GM19193 (cell line): ENCODE data around the gene SVIP.

Source experiments
- POLR2A ChIP-seq: IDR thresholded peaks from 4 replicates; pipeline ENCODE4 v1.6.1; 2011; ENCODE audit not compliant: insufficient read depth, insufficient read length; ENCODE audit errors: extremely low read depth

The SVIP gene

DNA sequence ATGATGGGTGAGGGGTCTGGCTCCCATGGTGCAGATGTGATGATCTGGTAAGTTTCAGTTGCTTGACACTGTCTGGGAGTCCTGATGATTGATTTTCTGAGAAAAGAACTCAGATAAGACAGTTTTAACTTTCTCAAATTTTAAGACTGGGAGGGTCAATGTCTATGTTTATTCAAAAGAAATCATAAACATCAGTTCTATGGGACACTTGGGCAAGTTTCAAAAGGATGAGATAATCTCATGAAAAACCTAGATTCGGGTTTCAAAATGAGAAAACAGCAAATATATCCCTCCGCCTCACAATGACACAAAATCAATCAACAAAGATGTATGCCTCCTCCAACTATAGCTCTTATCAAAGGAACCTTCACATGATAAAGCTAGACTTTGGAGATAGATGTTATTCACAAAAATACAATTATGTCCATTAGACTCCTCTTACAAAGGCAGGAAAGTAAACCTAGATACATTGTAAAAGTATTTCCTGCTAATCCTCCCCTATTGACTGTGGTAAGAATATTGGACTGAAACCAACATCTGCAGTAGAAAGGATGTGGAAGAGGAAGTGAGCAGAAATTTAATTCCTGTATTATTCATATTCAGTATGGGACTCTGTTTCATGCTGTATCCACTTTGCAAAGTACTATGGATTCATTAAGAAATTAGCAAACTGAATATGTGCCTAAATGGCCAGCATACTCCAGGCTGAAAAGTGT, 21.6 kb downstream of the SVIP start:
- TF ChIP-seq POLR2A: no peak

DNA sequence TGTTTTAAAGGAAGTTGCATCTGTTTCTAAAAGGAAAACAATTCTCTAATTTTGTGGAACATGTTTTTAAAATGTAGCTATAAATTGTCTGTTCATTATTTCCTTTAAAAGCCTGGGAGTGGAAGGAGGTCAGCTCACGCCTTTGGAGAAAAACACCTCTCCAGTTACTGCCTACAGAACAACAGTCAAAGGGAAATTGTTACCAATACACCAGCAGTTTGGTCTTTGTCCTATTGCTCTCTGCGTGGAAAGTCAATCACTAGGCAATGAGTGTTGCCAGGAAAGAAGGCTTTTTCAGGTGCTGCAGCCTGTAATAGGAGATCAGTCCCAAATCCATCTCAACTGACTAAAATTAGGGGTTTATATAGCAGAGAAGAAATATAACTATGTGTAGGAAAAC, 22.2 kb downstream of the SVIP start:
- TF ChIP-seq POLR2A: no peak

DNA sequence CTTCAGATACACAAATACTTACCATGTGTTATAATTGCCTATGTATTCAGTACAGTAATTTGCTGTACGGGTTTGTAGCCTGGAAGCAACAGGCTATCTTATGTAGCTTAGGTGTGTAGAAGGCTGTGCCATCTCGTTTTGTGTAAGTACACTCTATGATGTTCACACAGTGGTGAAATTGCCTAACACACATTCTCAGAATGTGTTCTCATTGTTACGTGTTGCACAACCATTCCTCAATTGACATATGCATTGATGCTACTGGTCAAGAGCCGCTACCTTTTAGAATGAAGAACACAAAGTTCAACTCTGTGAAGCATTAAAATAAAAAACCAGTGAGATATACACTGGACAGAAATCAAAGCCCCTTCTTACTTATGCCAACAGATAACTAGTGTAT, 26.7 kb downstream of the SVIP start:
- no peak for TF ChIP-seq POLR2A

DNA sequence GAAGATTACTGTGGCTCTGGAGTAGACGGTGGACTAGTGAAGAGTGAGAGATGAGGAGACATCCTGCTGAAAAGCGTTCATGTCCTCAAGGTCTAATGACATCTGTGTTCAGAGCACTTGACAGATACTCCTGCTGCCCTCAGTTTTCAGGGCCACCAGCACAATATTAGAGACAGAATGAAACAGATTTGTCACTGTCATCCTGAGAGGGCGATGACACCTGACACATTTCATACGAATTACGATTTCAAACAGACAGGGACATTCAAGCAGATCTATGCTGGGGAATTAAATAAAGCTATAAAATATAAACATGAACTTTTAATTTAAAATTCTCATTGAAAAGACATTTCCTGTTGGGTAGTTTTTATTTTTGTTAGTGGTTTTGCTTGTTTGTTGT, 29.1 kb downstream of the SVIP start:
- no peak for TF ChIP-seq POLR2A

DNA sequence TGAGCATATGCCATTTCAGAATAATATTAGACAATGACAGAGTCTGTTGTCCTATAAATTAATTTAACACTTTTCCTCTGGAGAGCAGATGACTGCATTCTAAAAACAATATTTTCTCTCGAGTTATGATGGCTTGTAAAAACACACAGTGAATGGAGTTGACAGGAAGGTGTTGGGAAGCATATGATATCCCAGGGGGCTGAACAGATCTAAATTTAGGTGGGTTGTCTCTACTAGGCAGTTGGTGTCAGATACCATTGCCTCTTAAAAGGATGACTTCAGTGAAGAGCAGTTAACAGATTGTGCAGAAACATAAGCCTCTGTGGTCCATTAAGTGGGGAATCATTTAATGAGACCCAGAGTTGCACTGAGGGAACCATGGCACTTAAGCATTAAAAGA, 30.7 kb downstream of the SVIP start:
- TF ChIP-seq POLR2A: no peak

DNA sequence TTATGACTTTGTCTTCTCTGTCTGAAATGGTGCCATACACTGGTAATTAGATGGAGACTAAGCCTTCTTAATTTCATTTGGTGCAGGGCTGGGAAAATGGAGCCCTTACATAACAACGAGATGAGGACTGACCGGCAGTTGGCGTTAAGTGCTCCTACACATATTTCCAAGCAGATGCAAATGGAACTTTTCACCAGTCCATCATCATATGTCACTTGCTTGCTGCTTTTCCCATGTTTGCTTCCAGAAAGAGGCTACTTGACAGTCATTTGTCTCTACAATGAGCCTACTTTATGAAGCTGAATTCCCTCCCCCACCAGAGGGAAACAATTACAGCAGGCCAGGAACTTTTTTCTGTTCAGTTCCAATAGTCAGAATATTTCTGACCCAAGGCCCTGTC, 32.6 kb downstream of the SVIP start:
- TF ChIP-seq POLR2A: no peak

DNA sequence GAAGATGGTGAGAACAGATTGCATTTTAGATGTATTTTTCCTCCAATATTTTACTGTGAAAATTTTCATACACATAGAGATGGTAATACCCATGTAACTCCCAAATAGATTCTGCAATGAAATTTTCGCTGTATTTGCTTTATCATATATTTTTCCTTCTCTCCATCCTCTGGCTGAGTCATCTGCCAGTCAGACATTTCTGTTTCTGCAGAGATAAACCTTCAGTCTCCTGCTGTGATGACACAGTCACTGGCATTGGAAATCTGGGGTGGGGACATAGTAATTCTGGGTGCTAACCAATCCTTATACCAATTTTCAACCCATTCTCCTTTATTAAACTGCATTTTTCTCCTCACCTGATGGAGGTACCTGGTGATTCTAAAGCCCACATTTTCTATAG, 33.7 kb downstream of the SVIP start:
- TF ChIP-seq POLR2A: no peak

- TF ChIP-seq POLR2A: no peak
Observed at GRCh38 chr11:22792497-22792896, 37.1 kb downstream of the SVIP start.

DNA sequence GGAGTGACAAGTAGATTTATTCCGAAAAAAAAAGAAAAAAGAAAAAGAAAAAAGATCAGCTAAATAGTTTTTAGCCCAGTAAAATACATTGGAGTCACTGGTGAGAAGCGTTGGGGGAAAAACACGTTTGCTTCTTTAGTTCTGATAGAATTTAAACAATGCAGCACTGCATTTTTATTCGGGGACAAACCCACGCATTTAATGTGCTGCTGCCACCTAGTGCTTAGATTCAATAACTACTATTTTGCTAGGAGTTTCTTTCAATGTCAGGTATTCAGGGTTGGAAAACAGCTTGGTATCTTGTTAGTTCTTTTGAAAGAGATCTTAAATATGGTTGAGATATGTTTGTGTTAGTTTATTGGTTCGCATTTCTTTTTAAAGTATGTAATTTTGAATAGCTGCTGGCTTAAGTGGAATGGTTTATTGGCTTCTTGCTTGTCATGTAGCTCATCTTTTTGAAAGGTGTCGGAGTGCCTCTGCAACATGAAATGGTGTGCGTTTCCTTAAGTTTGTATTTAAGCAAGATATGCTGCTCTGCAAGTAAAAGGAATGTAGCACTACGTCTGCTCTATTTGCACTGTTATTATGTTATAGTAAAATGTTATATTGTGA, 41.9 kb downstream of the SVIP start:
- TF ChIP-seq POLR2A: no peak

GRCh38 chr11:22787055-22787454, 42.5 kb downstream of the SVIP start:
- no peak for TF ChIP-seq POLR2A

GRCh38 chr11:22786475-22786874, 43.1 kb downstream of the SVIP start:
- TF ChIP-seq POLR2A: no peak

GRCh38 chr11:22785251-22785650, 44.4 kb downstream of the SVIP start:
- no peak for TF ChIP-seq POLR2A

DNA sequence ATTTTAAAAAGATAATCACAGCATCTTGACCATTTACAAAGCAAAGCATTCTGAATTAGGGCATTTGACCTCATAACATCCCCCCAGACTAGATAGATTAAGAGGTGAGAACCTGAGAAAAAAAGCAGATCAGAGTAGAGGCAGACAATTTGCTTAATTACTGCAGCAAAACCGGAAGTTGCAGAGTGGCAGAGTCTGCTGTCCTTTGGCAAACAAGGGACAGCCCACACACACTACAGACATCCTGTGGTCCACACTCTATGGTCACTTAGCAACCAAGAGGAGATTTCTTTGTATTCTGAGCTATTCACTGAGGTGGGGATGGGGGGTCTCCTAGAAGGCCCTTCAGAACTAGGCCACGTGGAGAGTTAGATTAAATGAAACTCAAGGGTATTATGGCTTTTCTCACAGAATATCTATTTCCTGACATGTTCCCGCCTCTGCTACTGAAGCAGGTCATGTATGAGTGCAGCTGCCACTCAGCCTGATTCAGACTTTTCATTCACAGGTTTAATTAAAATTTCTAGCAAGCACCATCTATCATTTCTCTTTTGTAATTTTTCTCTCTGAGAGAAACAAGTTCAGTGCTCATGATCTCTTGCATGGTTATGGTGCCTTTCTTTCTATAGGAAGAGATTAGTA, 48.5 kb downstream of the SVIP start:
- TF ChIP-seq POLR2A: no peak

GRCh38 chr11:22779850-22780249, 49.8 kb downstream of the SVIP start:
- no peak for TF ChIP-seq POLR2A

GRCh38 chr11:22778642-22779041, 51.0 kb downstream of the SVIP start:
- no peak for TF ChIP-seq POLR2A

- no peak for TF ChIP-seq POLR2A
Observed at GRCh38 chr11:22775248-22775647, 54.4 kb downstream of the SVIP start.
